NCI-H2227 (cell line): ENCODE measurements around the gene GHSR.

ENCODE experiments used
- DNase-seq: peaks from one replicate; lab custom pipeline; 2025; ENCODE audit not compliant: unreplicated experiment; lab: John Stamatoyannopoulos, UW

GHSR gene

DNA sequence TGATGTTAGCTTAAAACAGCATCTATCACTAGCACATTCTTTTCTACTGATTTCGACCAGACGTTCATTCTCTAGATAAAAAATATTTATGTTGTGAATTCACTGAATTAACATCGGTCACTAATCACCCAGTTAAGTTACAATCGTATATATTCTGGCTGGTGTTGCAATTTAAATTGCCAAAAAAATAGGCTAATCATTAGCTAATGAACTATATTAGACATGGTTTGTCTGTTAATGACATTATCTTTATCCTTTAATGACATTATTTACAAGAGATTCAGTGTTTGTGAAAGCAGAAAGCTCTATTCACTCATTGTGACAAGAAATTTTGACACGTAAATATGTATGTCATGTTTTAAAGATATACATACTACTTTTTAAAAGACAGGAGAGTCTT, 6.7 kb downstream of the GHSR start:
- no peak for DNase-seq

DNA sequence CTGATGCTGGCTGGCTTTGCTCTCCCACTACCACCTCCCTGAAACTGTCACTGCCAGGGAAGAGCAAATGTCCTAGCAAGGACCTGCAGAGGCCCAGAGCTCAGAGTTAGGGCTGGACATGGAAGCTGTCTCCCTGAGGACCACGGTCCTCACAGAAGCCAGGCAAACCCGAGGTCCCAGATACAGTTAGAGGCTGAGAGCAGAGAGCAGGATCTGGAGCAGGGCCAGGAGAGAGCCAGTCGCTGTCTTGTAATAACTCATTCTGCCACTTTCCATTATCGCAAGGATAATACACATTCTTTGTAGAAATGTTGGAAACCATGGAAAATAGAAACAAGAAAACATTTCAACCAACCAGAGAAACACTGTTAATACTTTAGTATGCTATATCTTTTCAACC, 10.1 kb downstream of the GHSR start:
- DNase-seq: no peak

DNA sequence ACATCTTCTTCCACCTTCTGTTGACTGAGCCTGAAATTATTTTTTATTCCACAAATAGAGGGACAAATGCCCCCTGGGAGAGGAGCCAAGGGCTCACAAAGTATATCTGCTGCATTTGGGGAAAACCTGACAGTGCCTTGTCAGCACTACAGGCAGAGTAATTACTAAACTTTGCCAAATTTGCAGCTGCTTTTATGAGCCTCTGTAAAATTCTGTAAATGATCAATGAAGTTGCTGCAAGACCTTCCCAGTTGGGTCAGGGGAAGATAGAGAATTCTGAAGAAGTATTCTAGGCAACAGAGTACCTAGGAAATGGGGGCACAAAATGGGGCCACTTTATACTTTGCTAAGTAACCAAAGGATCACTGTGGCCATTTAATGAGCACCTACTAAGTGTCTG, 10.5 kb downstream of the GHSR start:
- no peak for DNase-seq

DNA sequence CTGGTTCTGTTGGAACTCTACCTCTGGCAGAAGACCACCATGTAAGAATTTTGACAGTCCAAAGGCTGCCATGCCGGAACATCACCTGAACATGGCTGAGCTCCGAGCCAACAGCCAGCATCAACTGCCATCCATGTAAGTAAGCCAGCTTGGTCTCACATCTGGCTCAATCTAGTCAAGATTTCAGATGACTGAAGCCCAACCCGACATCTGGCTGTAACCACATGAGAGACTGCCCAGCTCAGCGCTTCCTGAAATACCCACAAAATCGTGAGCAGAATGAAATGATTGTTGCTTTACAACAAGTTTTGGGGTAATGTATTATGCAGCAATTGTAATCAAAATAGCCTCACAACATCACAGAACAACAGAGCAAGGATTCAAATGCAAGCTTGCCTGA, 32.9 kb downstream of the GHSR start:
- DNase-seq: no peak

DNA sequence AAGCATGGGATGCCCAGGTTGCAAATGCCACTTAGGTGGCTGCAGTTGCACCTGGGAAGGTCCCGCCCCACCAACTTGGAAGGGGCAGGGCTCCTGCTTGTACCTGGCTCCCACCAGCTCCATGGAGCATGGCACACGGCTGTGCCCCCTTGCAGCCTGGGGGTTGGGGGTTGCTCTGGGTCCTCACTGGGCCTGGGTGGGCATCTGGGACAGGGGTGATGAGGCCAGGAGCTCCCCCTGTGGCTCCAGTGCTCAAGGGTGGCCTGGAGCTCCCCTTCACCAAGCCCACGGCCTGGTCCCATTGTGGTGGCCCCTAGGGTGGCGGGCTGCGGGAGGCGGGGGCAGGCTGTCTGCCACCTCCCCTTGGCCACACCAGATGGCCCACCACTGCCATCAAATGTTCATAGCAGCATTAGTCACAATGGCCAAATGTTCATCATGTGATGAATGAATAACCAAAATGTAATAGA, 36.7 kb downstream of the GHSR start:
- DNase-seq: no peak

DNA sequence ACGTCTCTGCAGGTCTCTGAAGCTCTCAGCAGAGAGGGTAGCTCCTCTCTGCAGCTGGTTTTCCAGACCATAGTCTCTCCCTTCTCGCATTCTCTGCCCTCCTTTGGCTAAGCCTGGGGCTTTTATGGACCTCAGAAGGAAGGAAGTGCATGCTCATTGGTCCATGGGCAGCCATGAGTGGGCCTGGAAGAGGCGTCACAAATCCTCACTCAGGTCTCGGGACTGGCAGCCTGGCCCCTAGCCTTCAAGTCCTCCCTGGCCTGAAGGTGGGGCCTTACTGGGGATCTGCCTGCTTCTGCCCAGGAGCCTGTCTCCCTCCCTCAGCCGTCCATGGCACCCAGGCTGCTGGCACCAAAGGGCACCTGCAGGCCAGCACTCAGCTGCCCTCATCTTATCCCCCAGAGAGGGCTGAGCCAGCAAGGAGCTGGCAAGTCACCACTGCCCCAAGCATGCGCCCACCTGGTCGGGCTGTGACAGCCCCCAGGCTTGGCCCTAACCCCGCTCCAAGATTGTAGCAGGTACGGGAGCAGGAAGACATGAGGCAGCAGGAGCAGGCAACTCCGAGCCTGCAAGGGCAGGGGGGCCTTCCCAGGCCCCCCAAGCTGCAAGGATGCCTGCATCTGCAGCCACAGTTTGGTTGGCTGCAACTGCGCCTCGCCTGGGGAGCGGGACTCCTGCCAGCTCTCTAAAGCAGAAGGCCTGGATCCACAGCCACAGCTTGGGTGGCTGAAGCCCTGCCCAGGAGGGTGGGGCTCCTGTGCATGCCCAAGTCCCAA, 37.4 kb downstream of the GHSR start:
- DNase-seq: no peak

DNA sequence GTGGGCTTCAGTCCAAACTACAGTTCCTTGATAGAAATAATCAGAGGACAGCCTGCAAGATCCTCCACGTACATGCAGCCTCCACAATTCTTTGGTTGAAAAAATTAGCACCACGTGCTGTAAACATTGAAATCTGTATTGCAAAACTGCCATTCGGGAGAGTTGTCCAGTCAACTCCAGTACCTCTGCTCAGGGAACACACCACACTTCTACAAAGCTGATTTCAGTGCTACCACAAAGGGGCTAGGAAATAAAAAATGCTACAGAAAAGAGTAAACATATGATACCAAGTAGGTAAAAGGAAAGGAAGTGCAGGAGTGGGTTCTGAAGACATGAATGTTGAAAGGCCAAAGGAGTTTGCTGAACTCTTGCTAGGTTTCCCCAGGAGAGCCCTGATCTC, 40.4 kb downstream of the GHSR start:
- no peak for DNase-seq

DNA sequence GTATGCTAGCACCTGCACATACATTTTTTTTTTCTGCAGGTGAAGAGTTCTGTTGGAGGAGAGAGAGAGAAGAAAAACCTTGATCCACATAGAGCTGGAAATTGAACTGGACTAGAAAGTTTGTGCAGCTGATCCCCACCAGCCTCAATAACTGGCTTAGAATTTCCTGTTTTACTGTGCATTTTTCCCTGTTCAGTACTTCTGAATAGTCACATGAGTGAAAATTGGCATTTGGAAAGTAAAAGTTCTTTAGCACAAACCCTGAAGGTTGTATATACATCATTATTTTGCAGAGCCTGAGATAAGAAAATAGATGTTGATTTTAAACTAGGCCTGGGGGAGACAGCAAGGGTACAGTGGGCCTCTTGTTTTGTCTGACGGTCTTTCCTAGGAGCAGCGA, 42.3 kb downstream of the GHSR start:
- no peak for DNase-seq

DNA sequence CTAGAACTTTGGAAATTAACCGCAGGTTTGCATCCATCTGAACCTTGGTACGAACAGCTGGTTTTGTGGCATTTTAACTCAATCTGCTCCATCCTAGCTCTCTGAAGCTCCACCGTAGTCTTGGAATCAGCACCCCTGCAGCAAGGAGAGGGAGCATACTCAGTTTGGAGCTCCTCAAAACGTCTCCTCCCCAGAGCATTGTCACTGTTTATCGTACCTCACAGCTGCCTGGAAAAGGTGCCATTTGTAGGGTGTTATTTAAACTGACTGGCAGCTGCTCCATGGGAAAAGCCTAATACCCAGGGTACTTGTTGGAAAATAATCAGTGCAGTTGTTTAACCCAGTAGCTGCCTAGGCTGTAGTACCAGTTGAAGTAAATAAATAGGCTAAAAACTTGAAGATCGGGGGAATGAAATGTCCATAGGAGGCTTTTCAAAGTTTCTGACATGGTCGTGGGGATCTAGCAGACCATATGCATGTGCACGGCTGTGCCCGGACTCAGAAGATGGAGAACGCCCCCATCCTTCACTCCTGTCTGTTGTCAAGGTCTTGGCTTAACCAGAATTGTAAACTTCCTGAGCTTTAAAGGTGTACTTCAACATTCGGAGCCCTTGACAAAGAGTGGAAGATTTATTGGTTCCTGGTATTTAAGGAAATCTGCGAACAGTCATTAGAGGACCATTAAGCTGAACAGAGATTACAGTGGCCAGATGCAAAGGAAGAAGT, 43.9 kb downstream of the GHSR start:
- DNase-seq: no peak

DNA sequence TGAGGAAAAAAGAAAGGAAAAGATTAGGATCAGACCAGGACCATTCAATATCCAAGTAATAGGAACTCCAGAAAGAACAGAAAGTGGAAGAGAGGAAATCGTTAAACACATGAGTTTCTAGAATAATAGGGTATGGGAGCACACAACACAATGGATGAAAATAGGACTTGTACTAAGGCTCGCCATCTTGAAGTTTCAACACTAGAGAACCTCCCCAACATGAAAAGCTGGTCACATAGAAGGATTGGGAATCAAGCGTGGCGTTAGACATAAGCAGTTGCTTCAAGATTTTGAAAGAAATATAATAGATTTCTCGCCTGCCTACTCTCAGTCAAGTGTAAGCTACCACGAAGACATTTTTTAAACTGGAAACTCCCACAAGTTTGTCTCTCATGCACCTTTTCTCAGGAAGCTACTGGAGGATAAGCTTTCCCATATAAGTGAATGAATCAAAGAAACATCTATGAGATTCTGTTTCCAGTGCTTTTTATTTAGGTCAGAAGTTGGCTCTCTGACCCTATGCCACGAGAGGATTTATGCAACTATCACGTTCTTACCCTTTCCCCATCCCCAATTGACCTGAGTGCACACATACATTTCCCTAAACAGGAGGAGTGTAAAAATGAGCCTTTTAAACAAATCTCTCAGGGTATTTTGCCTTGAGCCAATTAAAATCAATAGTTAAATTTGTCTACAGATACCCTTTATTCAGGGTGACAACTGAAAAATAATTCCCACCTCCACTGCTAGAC, 45.2 kb downstream of the GHSR start:
- DNase-seq: no peak

DNA sequence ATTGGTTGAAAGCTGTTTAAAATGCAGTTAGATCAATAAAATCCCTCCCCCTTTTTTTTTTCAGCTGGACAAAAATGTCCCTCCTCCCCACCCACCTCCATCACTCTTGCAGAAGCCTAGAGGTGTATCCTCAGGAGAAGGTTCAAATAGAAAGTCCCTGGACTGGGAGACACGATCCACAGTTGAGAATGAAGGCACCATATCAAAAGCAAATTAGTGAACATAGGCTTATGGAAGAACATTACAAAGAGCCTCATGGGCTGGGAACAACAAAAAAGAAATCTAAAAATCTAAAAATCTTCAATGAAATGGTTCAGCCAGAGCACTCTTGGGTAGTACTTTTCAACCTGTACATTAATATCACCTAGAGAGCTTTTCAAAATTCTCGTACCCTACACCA, 46.2 kb downstream of the GHSR start:
- DNase-seq: no peak

DNA sequence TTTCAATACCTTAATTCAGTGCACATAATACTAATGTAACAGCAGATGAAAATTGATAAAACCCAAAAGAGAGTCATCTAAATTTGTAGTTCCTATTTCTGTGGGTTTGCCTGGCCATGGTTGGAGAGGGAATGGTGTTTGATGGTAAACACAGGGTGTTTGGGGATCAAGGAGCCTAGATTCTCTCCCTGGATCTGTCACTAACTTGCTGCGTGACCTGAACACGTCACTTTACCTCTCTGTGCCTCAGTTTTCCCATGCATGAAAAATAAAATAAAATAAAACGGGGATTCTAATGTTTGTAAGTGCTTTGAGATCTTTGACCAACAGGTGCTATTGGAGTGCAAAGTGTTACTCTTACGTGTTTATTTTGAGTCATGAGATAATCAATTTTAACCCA, 49.8 kb downstream of the GHSR start:
- no peak for DNase-seq

DNA sequence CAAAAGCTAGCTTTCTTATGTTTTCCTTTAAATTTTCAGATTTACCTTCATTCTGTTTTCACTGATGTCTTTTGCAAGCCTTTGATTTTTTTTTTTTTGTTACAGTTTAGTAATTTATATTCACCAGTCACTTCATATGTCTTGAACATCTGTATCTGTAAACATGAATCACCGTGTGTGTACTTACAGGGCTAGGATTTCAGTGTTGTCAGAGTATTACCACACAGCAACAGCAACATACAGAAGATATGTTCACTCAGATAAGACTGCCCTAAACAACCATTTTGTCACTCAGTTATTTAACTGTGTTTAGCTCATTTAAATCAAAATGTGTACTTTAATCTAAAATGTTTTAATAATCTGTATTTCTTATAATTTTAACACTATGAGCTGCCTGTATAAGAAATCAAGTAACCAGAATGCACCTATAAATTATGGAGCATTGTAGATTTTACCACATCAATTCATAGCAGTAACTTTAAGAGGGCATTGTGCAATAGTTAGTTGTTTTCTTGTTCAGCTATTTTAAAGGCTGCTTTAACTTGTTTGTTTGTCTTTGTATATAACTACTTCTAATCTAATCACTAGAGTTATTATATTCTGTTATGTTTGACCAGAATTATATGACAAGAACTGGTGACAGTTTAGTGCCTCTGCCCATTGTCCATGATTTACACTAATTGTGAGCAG, 50.4 kb downstream of the GHSR start:
- no peak for DNase-seq

DNA sequence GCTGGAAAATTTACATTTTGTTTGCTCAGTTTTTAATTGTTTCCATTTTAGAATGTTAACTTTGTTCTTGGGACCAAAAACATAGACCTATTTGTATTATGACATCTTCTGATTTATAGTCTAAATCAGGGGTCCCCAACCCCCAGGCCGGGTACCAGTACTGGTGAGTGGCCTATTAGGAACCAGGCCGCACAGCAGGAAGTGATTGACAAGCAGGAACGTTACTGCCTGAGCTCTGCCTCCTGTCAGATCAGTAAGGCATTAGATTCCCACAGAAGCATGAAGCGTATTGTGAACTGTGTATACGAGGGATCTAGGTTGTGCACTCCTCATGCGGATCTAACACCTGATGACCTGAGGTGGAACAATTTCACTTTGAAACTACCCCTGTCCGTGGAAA, 51.9 kb downstream of the GHSR start:
- DNase-seq: no peak

DNA sequence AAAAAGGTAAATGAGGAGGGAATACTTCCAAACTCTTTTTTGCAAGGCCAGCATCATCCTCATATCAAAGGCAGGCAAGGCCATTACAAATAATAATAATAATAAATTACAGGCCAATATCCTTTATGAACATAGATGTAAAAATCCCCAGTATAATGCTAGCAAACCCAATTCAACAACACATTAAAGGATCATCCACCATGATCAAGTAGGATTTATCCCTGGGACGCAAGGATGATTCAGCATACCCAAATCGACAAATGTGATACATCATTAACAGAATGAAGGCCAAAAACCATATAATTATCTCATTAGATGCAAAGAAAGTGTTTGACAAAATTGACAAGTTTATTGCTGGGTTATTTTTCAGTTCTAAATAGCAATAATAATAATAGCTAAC, 53.6 kb downstream of the GHSR start:
- no peak for DNase-seq
